B cell (primary cell): Measurements from ENCODE around the gene NMU. TPM values are rescaled to one million over a fixed set of nuclear protein-coding genes. Genes with fewer than 3 reads are reported as not detected.

ENCODE experiments used
- ATAC-seq: fragments of 200-7000 bp; cut with Tn5 transposase; one replicate; pipeline ENCODE4 v1.10.0; 2021; ENCODE audit warnings: low read depth, mild to moderate bottlenecking, moderate number of reproducible peaks, moderate library complexity
- CTCF ChIA-PET: fragments of 350-600 bp; sonication (Branson Sonifier 250); formaldehyde crosslinking; loops from one replicate; lab custom pipeline; 2021; ENCODE audit warnings: antibody characterized with exemption, inconsistent platforms; lab: Charles Lee
- POLR2A ChIA-PET: fragments of 350-600 bp; sonication (Branson Sonifier 250); formaldehyde crosslinking; loops from one replicate; lab custom pipeline; 2021; ENCODE audit warnings: antibody characterized with exemption; lab: Charles Lee
- DNase-seq: peaks from one replicate; pipeline ENCODE4 v3.0.0; 2013
- H2AFZ ChIP-seq: 2 replicates; pipeline ENCODE4 v1.6.1; 2012; ENCODE audit warnings: mild to moderate bottlenecking, low read depth, low read length; ENCODE audit not compliant: insufficient read depth, poor library complexity, severe bottlenecking
- H3K27ac ChIP-seq, 2 donors: 1 replicate in 1 of 2; 2 replicates in 1 of 2; pipeline ENCODE4 v1.5.1; 2012 to 2013; ENCODE audit warnings: low read length in 2 of 2, mild to moderate bottlenecking in 2 of 2, moderate library complexity in 1 of 2
- H3K27me3 ChIP-seq, 4 experiments: fragments of 200-600 bp in 1 of 4; sonication (generic) in 1 of 4; replicated peaks in 1 of 4; 1 replicate in 2 of 4; 2 replicates in 2 of 4; pipeline versions ENCODE4 v1.6.1 to v1.7.0; 2013 to 2016; ENCODE audit warnings: low read length in 3 of 4, mild to moderate bottlenecking in 2 of 4, mixed read lengths in 1 of 4, moderate library complexity in 1 of 4; ENCODE audit not compliant: insufficient read depth in 4 of 4, control insufficient read depth in 3 of 4; ENCODE audit errors: control extremely low read depth in 1 of 4
- H3K36me3 ChIP-seq, 2 experiments: replicated peaks in 1 of 2; 1 replicate in 1 of 2; 2 replicates in 1 of 2; pipeline versions ENCODE4 v1.6.1 to v1.7.1; 2013; ENCODE audit warnings: low read length in 1 of 2; ENCODE audit not compliant: insufficient read depth in 2 of 2, control insufficient read depth in 1 of 2; ENCODE audit errors: control extremely low read depth in 1 of 2, extremely low read depth in 1 of 2
- H3K4me1 ChIP-seq, 2 donors: fragments of 200-600 bp in 1 of 2; sonication (generic) in 1 of 2; 1 replicate in 1 of 2; 2 replicates in 1 of 2; pipeline versions ENCODE4 v1.5.1 to v1.6.1; 2013 to 2017; ENCODE audit warnings: low read length in 2 of 2; ENCODE audit not compliant: control insufficient read depth in 2 of 2, insufficient read depth in 2 of 2
- H3K4me2 ChIP-seq: replicated peaks from 2 replicates; pipeline ENCODE3; 2012; ENCODE audit warnings: mild to moderate bottlenecking, low read depth, low read length; ENCODE audit not compliant: poor library complexity, severe bottlenecking
- H3K4me3 ChIP-seq, 5 experiments: fragments of 200-600 bp in 1 of 5; sonication (generic) in 1 of 5; 1 replicate in 3 of 5; 2 replicates in 2 of 5; pipeline versions ENCODE4 v1.5.1 to v1.7.0; 2011 to 2016; ENCODE audit warnings: low read length in 4 of 5, mild to moderate bottlenecking in 4 of 5, low read depth in 2 of 5, control low read depth in 1 of 5, moderate library complexity in 1 of 5; ENCODE audit not compliant: insufficient read depth in 1 of 5; ENCODE audit errors: control extremely low read depth in 1 of 5, extremely low read depth in 1 of 5
- H3K79me2 ChIP-seq: fragments of 200-600 bp; sonication (generic); one replicate; pipeline ENCODE4 v1.6.0; 2016; ENCODE audit warnings: low read length; ENCODE audit not compliant: control insufficient read depth, insufficient read depth
- H3K9ac ChIP-seq: fragments of 200-600 bp; sonication (generic); 2 replicates; pipeline ENCODE4 v1.6.1; 2017; ENCODE audit warnings: mild to moderate bottlenecking, low read length, moderate library complexity
- H3K9me3 ChIP-seq, 3 donors: one replicate each; pipeline versions ENCODE4 v1.6.1 to v1.7.1; 2013; ENCODE audit warnings: low read length in 2 of 3; ENCODE audit not compliant: control insufficient read depth in 2 of 3, insufficient read depth in 1 of 3; ENCODE audit errors: control extremely low read depth in 1 of 3
- H4K20me1 ChIP-seq: 2 replicates; pipeline ENCODE4 v1.6.0; 2012; ENCODE audit warnings: mild to moderate bottlenecking, low read length; ENCODE audit not compliant: insufficient read depth, control insufficient read depth, poor library complexity, severe bottlenecking
- H3K27ac Mint-ChIP-seq: one replicate; pipeline ENCODE4 v1.8.0; 2021; ENCODE audit warnings: mixed read lengths
- H3K27me3 Mint-ChIP-seq: one replicate; pipeline ENCODE4 v1.8.0; 2021; ENCODE audit warnings: mixed read lengths
- H3K4me1 Mint-ChIP-seq: one replicate; pipeline ENCODE4 v1.8.0; 2021; ENCODE audit warnings: mixed read lengths
- H3K4me3 Mint-ChIP-seq: one replicate; pipeline ENCODE4 v1.8.0; 2021; ENCODE audit warnings: mixed read lengths
- H3K9me3 Mint-ChIP-seq: one replicate; pipeline ENCODE4 v1.8.0; 2022; ENCODE audit warnings: mixed read lengths; ENCODE audit not compliant: insufficient read depth
- EZH2 ChIP-seq: IDR thresholded peaks from 2 replicates; pipeline ENCODE4 v1.6.1; 2012; ENCODE audit warnings: borderline replicate concordance, low read depth, mild to moderate bottlenecking, moderate library complexity, low read length; ENCODE audit not compliant: insufficient read depth, poor library complexity, severe bottlenecking
- WGBS: methylation state at CpG from one replicate; pipeline ENCODE4 v1.1.5; 2013; ENCODE audit warnings: missing lambda C conversion rate; ENCODE audit not compliant: insufficient coverage; 5-methylcytosine and 5-hydroxymethylcytosine counted together
- intact Hi-C: fragments of 100-400 bp; cut with micrococcal nuclease; formaldehyde crosslinking; loops from one replicate; pipeline ENCODE4 v1.10.0; 2022
- polyA minus RNA-seq: library from RNA; depleted of rRNA, polyadenylated mRNA; stranded (reverse); fragments of >200 nt; gene quantifications from 2 replicates; pipeline ENCODE4 v1.2.3, GENCODE V29; 2012
- polyA plus RNA-seq: library from polyadenylated mRNA; depleted of rRNA; stranded (reverse); fragments of >200 nt; gene quantifications from 2 replicates; pipeline ENCODE4 v1.2.3, GENCODE V29; 2012
- total RNA-seq, 2 donors: library from RNA; stranded (reverse); fragments of 120-200 nt in 1 of 2; gene quantifications; 1 replicate in 1 of 2; 2 replicates in 1 of 2; pipeline versions ENCODE4 v1.2.3 to v1.2.4, GENCODE V29; 2013 to 2022
- TF ChIP-seq, protein P1 (sequence below): fragments of 200-600 bp; IDR thresholded peaks from one replicate; pipeline ENCODE4 v1.8.0; 2022; ENCODE audit warnings: antibody characterized with exemption, mild to moderate bottlenecking

Gene NMU, protein sequence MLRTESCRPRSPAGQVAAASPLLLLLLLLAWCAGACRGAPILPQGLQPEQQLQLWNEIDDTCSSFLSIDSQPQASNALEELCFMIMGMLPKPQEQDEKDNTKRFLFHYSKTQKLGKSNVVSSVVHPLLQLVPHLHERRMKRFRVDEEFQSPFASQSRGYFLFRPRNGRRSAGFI
- total RNA-seq: not detected in 2 replicates
- not detected for total RNA-seq (2013)
- not detected in 2 replicates for polyA plus RNA-seq
- 8.0 TPM in 1 of 2 replicates, not detected in the other for polyA minus RNA-seq

DNA sequence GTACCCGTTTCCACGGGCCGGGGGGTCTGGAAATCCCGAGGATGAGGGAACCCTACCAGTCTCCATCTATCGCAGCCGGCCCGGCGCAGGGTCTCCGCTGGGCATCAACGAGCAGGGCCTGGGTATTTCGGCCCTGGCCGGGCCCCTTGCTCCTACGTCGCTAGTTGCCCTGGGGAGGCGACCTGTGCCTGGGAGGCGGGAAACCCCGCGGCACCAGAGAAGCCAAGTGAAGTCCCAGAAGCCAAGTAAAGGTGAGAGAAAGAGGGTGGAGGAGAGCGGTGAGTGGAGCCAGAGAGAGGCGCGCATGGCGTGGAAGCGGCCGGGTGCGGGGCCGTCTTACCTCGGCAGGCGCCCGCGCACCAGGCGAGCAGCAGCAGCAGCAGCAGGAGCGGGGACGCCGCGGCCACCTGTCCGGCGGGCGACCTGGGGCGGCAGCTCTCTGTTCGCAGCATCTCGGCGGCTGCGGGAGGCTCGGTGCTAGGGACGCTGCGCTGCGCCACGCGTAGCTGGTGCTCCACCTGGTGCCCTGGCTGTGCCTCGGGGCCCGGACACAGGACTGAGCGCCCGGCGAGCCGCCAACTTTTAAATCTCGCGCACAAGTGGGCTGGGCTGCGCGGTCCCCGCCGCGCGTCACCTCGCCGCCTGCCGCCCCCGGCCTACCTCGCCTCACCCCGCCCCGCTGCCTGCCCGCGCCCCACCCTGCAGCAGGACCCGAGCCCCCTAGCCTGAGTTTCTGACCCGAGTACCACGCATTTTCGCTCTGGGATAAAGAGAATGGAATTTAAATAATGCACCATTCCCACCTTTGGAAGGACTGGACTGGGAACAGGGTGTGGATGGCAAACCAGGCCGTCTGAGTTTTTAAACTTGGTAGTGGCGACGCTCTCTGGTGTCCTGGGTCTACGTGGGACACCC, at the start of gene NMU:
Gene NMU (minus strand): TSS at position 558 of the 915 bp plus-strand sequence. CDS start 106 bp downstream, at position 452.
- H3K4me1 ChIP-seq: peaks cover 14 to 16% of the 10 kb centered on the region in 2 donors
- H3K9me3 ChIP-seq: peaks cover 0 to 3% (median 0%) of the 10 kb centered on the region in 3 donors
- TF ChIP-seq, protein P1, sequence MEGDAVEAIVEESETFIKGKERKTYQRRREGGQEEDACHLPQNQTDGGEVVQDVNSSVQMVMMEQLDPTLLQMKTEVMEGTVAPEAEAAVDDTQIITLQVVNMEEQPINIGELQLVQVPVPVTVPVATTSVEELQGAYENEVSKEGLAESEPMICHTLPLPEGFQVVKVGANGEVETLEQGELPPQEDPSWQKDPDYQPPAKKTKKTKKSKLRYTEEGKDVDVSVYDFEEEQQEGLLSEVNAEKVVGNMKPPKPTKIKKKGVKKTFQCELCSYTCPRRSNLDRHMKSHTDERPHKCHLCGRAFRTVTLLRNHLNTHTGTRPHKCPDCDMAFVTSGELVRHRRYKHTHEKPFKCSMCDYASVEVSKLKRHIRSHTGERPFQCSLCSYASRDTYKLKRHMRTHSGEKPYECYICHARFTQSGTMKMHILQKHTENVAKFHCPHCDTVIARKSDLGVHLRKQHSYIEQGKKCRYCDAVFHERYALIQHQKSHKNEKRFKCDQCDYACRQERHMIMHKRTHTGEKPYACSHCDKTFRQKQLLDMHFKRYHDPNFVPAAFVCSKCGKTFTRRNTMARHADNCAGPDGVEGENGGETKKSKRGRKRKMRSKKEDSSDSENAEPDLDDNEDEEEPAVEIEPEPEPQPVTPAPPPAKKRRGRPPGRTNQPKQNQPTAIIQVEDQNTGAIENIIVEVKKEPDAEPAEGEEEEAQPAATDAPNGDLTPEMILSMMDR: no peak
- TF ChIP-seq EZH2: no peak
- intact Hi-C loops: no loop called here
- H2AFZ ChIP-seq: peak within 1 kb of the TSS; percentile 56
- peaks cover 59% of the 10 kb centered on the region for H3K27me3 Mint-ChIP-seq
- H3K4me1 Mint-ChIP-seq: peaks cover 15% of the 10 kb centered on the region
- H3K36me3 ChIP-seq: no peaks in the 10 kb centered on the region
- H3K4me2 ChIP-seq: peak within 1 kb of the TSS; percentile 62
- H3K4me3 ChIP-seq: peak within 1 kb of the TSS in 1 of 5 experiments; percentile 41
- ATAC-seq (peak; percentile 53), DNase-seq (peak; percentile 50)
- no peaks in the 10 kb centered on the region for H3K79me2 ChIP-seq
- H4K20me1 ChIP-seq: no peaks in the 10 kb centered on the region
- ChIA-PET POLR2A (no interaction called here), CTCF (no interaction called here)
- no peak within 1 kb of the TSS for H3K27ac Mint-ChIP-seq
- WGBS: 2% methylated on average over 75 of the region's 80 CpGs
- H3K9me3 Mint-ChIP-seq: no peaks in the 10 kb centered on the region
- H3K9ac ChIP-seq: peak within 1 kb of the TSS; percentile 26
- peaks cover 0 to 36% (median 22%) of the 10 kb centered on the region in 4 experiments for H3K27me3 ChIP-seq
- no peak within 1 kb of the TSS for H3K27ac ChIP-seq
- peak within 1 kb of the TSS; percentile 78 for H3K4me3 Mint-ChIP-seq
